ENCODE results near the gene CHAMP1.

CHAMP1 gene

DNA sequence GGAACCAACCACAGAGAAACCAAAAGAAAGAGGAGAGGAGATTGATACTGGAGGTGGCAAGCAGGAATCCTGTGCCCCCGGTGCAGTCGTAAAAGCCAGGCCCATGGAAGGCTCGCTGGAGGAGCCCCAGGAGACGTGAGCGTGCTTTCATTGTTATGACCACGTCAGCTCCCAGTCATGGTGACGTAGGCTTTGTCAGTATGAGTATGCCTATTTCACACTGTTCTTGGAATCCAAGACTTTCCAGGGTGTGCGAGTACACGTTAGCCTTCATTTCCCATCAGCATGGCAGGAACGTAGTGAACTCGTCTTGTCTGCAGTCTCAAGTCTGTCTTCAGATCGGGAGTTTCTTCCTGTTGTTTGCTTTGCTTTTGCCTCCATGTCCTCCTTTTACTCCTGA, 15.4 kb upstream of the CHAMP1 start:
- DNase-seq (ENCODE audit: low read depth in 2 of 2), result no peak

DNA sequence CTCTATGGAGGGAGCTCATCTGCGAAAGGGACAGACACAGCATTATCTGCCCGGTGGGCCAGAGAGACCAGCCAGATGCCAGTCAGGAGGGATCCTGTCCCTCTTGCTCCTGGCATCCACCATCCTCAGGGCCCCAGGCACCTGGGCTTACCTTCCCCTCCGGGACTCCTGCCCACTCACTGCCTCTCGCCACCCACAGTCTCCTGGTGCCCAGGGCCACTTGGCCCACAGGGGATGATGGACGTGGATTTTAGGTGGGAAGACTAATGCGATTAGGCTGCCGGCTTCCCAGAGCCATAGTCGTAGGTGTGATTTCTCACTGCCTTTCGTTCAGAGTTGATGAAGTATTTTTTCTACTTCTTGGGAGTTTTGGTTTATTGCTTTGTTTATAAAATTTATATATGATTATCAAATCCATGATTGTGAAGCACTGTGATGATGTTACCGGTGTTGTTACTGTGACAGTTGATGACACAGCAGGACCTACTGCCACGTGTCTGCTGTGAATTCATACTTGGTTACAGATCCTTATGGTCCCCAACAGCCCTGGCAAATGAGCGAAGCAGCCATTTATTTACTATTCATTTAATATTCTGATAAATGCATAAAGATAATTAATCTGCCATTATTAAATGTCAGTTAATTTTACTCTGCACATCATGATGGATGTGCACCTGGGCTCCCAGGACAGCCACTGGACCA, 14.5 kb upstream of the CHAMP1 start:
- DNase-seq (ENCODE audit: low read depth in 2 of 2), result no peak

- no peak for DNase-seq (ENCODE audit: low read depth in 2 of 2)
These were observed 10.5 kb upstream of the CHAMP1 start for GRCh38 chr13:114303700-114304327.

GRCh38 chr13:114304346-114305034, 9.8 kb upstream of the CHAMP1 start:
- DNase-seq (ENCODE audit: low read depth in 2 of 2), result no peak

- DNase-seq (ENCODE audit: low read depth in 2 of 2), result no peak
These were observed 5.2 kb upstream of the CHAMP1 start for GRCh38 chr13:114309086-114309485.

DNA sequence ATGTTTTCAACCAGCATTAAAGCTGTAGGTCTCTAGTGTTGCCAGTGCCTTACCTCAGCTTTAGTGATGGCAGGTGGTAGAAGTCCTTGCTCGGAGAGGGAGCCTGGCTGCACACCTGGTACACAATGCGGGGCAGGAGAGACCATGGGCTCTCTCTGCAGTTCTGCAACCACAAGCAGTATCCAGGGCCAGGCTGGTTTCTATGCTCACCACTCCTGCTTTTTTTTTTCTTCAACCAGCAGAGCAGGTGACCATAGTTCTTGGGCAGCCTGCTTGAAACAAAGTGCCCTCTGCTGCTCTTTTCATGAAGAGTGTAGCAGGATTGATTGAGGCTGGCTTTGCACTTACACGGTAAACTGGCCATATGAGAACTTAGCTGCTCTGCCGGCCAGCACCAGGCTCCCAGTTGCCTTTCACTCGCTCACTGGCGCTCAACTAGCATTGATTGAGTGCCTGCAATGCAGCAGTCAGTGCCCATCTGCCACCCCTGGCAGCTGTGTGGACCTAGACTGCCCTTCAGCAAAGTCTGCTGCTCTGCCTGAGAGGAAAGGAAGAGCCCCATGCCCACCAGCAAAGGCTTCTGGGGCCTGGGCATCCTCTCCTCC, 4.4 kb upstream of the CHAMP1 start:
- DNase-seq (ENCODE audit: low read depth in 2 of 2), result no peak

DNA sequence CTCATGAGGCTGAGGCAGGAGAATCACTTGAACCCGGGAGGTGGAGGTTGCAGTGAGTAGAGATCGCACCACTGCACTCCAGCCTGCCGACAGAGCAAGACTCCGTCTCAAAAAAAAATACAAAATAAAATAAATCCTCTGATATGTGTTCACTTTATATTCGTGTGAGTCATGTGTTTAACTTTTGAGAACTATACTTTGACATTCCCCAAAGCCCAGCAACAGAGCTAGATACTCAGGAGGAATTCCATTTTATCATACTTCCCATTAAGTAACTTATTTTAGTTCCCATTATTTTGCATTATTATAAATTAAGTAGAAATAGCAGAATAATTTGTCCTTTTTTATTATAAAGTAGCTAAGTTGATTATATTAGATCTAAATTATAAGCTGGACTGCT, 3.3 kb upstream of the CHAMP1 start:
- DNase-seq (ENCODE audit: low read depth in 2 of 2), result no peak

DNA sequence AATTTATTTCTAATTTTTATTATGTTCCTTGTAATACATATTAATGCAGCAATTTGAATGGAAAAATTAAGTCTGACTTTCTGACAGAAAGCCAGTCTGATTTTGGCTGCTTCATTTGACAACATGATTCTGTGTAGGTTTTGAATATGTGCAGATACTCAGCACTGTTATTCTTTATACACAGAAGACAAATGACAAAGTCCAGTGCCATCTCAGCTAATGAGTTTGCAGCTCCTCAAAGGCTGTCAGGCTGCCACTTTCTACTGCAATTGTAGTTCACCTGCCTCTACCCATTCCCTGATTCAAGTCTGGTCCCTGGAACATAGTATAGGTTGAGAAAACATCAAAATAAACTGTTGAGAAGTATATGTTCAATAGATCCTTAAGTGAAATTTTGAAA, 2.9 kb upstream of the CHAMP1 start:
- DNase-seq (ENCODE audit: low read depth in 2 of 2), result no peak

DNA sequence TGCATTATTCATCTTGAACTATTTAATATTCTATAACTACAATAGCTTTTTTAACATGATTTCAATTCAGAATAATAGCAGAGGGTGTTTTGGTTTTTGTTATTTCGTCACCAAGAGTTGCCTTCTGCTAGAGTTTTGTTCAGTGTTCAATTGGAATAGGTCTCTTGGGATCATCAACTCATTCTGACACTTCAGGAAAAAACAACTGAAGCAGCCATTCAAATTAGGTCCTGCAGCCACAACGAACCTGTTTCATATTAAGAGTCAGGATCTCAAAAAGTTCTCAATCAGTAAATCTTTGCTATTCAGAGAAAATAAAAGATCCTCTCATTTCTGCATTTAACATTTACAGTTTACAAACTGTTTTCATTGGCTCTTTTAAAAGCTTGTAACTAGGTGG, 2.4 kb upstream of the CHAMP1 start:
- DNase-seq (ENCODE audit: low read depth in 2 of 2), result no peak

GRCh38 chr13:114313061-114313860, 1.0 kb upstream of the CHAMP1 start:
- DNase-seq (ENCODE audit: low read depth in 2 of 2), result peak in 1 of 2 donors; percentile 31

DNA sequence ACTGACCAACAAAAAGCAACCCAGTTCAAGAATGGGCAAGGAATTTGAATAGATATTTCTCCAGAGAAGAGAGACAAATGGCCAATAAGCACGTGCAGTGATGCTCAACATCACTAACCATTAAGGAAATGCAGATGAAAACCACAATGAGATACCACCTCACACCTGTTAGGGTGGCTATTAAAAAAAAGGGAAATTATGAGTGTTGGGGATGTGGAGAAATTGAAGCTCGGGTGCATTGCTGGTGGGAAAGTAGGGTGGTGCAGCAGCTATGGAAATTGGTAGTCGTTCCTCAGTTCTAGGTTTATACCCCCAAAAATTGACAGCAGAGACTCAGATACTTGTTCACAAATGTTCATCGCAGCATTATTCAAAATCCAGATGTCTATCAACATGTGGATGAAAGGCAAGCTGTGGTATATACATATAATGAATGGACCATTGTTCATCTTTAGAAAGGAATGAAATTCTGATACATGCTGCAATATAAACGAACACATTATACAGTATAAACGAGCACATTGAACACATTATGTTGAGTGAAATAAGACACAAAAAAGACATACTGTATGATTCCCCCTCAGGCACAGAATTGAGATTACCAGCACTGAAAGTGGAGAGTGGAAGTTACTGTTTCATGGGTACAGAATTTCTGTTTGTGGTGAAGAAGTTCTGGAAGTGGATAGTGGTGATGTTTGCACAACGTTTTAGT, 927 bp downstream of the CHAMP1 start:
- DNase-seq (ENCODE audit: low read depth in 2 of 2), result no peak

- no peak for DNase-seq (ENCODE audit: low read depth in 2 of 2)
These were observed 4.3 kb downstream of the CHAMP1 start for GRCh38 chr13:114318624-114319023.

- no peak for DNase-seq (ENCODE audit: low read depth in 2 of 2)
These were observed 5.2 kb downstream of the CHAMP1 start for GRCh38 chr13:114319441-114319913.

DNA sequence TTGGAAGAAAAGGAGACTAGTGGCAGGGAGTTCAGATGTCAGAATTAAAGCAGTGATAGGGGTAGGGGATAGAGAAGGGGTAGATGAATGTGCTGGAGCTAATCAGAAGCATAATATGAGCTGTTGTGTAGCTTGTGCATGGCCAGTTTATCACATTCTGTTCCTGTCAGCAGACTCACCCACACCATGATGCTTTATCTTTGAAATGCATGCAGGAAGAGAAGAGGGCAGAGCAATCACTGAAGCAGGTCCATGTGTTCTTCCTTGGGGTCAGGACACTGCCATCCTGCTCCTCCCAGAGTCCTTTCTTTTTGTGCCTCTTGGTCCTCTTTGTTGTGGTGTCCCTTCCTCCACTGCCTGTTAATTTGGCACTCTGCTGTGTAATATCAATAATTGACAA, 5.8 kb downstream of the CHAMP1 start:
- no peak for DNase-seq (ENCODE audit: low read depth in 2 of 2)

DNA sequence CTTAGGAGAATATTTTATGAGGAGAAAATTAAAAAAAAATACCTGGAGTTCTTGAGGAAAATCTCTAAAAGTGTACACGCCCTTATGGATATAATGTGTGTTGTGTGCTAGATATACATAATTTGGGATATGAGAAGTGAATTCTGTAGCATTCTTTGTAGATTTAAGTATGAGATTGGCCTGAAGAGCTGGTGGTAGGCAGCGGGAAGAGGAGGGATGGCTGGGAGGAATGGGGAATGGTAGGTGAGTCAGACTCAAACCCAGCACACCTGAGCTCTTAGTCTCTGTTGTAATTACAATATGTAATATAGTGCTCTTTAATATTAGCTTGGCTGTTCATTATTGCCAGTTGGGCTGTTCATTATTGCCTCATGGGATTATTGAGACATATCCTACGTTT, 7.0 kb downstream of the CHAMP1 start:
- DNase-seq (ENCODE audit: low read depth in 2 of 2), result no peak

DNA sequence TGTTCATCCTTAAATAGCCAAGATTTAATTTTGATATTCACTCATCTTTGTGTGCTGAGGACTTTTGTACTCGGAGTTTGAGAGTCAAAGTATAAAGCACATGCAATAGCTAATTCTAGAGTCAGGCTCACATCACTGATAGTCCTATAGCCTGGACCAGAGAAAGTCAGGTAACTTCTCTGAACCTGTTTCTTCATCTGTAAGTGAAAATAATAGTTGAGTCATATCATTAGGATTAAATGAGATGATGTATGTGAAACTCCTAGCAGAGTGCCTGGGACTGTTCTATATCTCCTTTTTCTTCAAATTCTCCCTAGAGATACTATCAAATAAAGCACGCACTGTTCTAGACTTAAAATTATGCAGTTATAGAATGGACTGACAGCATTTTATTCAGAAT, 9.0 kb downstream of the CHAMP1 start:
- no peak for DNase-seq (ENCODE audit: low read depth in 2 of 2)

- DNase-seq (ENCODE audit: low read depth in 2 of 2), result no peak
These were observed 10.0 kb downstream of the CHAMP1 start for GRCh38 chr13:114324334-114324733.

- no peak for DNase-seq (ENCODE audit: low read depth in 2 of 2)
These were observed 11.4 kb downstream of the CHAMP1 start for GRCh38 chr13:114325729-114326128.

GRCh38 chr13:114328034-114328433, 13.7 kb downstream of the CHAMP1 start:
- DNase-seq (ENCODE audit: low read depth in 2 of 2), result no peak

DNA sequence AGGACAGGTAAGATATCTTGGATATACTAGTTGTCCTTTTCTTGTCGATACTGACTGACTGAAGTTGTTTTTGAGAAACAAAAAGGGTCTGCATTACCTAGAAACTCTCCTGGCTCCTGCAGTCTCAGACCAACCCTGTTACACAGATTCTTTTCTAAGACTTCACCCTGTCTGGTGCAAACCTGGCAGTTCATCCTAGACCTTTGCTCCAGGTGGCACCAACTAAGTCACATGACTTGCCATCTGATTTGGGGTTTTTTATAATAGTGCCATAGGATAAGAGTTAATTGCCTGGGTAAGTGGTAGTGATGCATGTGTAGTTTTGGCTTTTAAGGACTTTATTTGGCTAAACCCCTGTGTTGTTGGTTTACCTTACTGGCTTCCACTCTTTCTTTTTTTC, 14.3 kb downstream of the CHAMP1 start:
- no peak for DNase-seq (ENCODE audit: low read depth in 2 of 2)

- DNase-seq (ENCODE audit: low read depth in 2 of 2), result no peak
These were observed 15.8 kb downstream of the CHAMP1 start for GRCh38 chr13:114330086-114330485.
